ENCODE measurements around the gene ALPL. TPM values are rescaled to one million over a fixed set of nuclear protein-coding genes. Genes with fewer than 3 reads are reported as not detected.
A peak's percentile ranks its signal among the peaks of the same experiment; 100 is the strongest.
"Not testable (repeated sequence)": the region's sequence is repeated elsewhere in the genome, so short reads cannot be mapped to it uniquely, and the experiment has no call there.

The ALPL gene
- total and polyA plus RNA-seq, 12 donors: 21.9 to 752 (median 70.6) TPM

DNA sequence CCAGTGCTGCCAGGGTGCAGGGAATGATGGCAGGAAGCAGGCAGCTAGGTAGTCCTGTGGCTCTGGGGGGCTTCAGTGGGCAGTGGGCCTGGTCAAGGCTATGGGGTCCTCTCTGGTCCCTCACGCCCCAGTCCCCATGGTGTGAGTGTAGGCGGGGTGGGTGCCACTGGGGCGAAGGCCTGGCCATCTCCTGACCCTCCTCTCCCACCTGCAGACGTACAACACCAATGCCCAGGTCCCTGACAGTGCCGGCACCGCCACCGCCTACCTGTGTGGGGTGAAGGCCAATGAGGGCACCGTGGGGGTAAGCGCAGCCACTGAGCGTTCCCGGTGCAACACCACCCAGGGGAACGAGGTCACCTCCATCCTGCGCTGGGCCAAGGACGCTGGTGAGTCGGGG lies 53.7 kb downstream of the ALPL start:
- Histone ChIP-seq H3K4me1 (replicated peaks in 1 of 2) (peaks cover 12 to 13% of the 10 kb centered on the region in 2 donors), H3K27ac (peak overlapping the region in 2 of 5 donors; percentile 89 to 93), H3K36me3 (replicated peaks in 1 of 2) (no peaks in the 10 kb centered on the region), H3K4me3 (no peak overlapping the region), H3K27me3 (no peaks in the 10 kb centered on the region), H3K9me3 (replicated peaks in 1 of 3) (no peaks in the 10 kb centered on the region)
- WGBS, 4 donors: 81 to 86% (median 81%) methylated on average over 5 to 15 of the region's 15 CpGs; no CpG with 5 or more reads in 1 of the 4 donors
- no peak for DNase-seq
- TF ChIP-seq CTCF (IDR thresholded peaks at IDR 0.05): no peak
- TF ChIP-seq POLR2A (IDR thresholded peaks at IDR 0.05): no peak
- intact Hi-C loops (cut with DNase I): no loop called here

DNA sequence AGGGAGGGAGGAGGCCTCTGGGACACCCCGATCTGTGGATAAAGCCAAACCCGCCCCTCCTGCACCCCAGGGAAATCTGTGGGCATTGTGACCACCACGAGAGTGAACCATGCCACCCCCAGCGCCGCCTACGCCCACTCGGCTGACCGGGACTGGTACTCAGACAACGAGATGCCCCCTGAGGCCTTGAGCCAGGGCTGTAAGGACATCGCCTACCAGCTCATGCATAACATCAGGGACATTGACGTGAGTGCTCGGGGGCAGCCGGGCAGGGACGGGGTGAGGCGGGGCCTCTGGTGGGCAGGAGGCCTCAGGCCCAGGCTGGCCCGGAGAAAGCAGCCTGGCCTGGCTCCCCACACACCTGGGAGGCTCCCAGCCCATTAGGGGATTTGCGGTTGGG lies 54.7 kb downstream of the ALPL start:
- no peaks in the 10 kb centered on the region for H3K36me3 ChIP-seq (replicated peaks in 1 of 2)
- no peak overlapping the region for H3K4me3 ChIP-seq
- peak in 4 of 7 donors; percentile 57 to 72 (median 62) for DNase-seq
- TF ChIP-seq POLR2A (IDR thresholded peaks at IDR 0.05): no peak
- no peak for TF ChIP-seq CTCF (IDR thresholded peaks at IDR 0.05)
- H3K4me1 ChIP-seq (replicated peaks in 1 of 2): peaks cover 12 to 13% of the 10 kb centered on the region in 2 donors
- intact Hi-C loops (cut with DNase I): no loop called here
- no peaks in the 10 kb centered on the region for H3K27me3 ChIP-seq
- no peaks in the 10 kb centered on the region for H3K9me3 ChIP-seq (replicated peaks in 1 of 3)
- H3K27ac ChIP-seq: peak overlapping the region in 4 of 5 donors; percentile 74 to 93 (median 82)
- WGBS, 4 donors: 60 to 66% (median 60%) methylated on average over 12 to 17 of the region's 17 CpGs; no CpG with 5 or more reads in 1 of the 4 donors

DNA sequence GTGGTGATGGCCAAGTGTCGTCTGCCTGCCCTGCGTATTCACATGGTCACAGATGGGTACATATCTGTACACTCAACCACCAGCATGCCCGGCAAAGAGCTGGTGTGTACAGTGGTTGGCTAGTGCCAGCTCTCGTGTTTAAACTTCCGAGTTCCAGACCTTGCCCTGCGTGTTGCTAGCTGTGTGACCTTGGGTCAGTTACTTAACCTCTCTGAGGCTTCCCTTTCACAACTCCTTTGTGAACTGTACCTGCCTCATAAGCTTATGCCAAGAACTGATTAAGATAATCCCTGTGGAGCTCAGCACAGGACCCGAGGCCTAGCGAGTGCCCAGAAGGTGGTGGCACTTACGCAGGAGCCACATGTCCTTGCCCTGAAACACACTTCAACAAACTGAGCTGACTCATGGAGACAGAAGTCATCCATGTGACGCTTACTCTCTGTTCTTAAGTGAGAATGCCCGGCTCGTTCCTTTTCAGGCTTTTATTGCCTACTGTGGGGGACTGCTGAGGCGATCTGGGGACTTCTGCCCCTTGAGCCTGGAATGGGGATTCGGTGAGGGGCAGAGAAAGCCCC lies 55.4 kb downstream of the ALPL start:
- intact Hi-C loops (cut with DNase I): no loop called here
- no peaks in the 10 kb centered on the region for H3K9me3 ChIP-seq (replicated peaks in 1 of 3)
- H3K36me3 ChIP-seq (replicated peaks in 1 of 2): no peaks in the 10 kb centered on the region
- 46 to 66% (median 50%) methylated on average over 9 to 14 of the region's 14 CpGs for WGBS, 4 donors
- DNase-seq: peak; percentile 75 to 94 (median 89)
- no peaks in the 10 kb centered on the region for H3K27me3 ChIP-seq
- peak overlapping the region; percentile 14 to 93 (median 76) for H3K27ac ChIP-seq
- H3K4me1 ChIP-seq (replicated peaks in 1 of 2): peaks cover 12 to 13% of the 10 kb centered on the region in 2 donors
- TF ChIP-seq POLR2A (IDR thresholded peaks at IDR 0.05) (no peak), CTCF (IDR thresholded peaks at IDR 0.05) (no peak)
- H3K4me3 ChIP-seq: no peak overlapping the region

DNA sequence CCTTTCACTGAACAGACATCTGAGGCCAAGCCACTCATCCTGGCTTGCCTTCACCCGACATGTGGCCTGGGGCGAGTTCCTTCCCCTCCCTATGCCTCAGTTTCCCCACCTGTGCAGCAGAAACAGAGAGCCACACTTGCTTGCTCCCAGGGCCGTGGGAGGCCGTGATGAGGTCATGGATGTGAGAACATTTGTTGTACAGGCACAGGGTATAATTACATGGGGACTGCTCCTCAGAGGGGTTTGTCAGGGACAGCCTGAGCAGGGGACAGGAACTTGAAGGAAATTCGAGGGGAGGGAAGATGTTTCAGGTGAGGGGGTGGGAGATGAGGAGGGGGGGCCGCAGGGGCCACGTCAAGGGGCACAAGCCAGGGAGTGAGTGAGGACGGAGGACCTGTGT lies 56.1 kb downstream of the ALPL start:
- Histone ChIP-seq H3K27me3 (no peaks in the 10 kb centered on the region), H3K4me1 (replicated peaks in 1 of 2) (peaks cover 12 to 13% of the 10 kb centered on the region in 2 donors), H3K27ac (peak overlapping the region; percentile 14 to 93 (median 76)), H3K36me3 (replicated peaks in 1 of 2) (no peaks in the 10 kb centered on the region), H3K4me3 (no peak overlapping the region), H3K9me3 (replicated peaks in 1 of 3) (no peaks in the 10 kb centered on the region)
- DNase-seq: no peak
- intact Hi-C loops (cut with DNase I): no loop called here
- WGBS, 4 donors: 59 to 69% (median 67%) methylated on average over 7 to 8 of the region's 8 CpGs
- no peak for TF ChIP-seq POLR2A (IDR thresholded peaks at IDR 0.05)
- TF ChIP-seq CTCF (IDR thresholded peaks at IDR 0.05): no peak

GRCh38 chr1:21566361-21566760 lies 57.1 kb downstream of the ALPL start:
- DNase-seq; H3K27ac ChIP-seq; H3K9me3 ChIP-seq (replicated peaks in 1 of 3); H3K4me3 ChIP-seq; H3K27me3 ChIP-seq; intact Hi-C loops (cut with DNase I); H3K36me3 ChIP-seq (replicated peaks in 1 of 2): not testable (repeated sequence)
- WGBS, 4 donors: 92 to 98% (median 94%) methylated on average over 15 of the region's 15 CpGs
- H3K4me1 ChIP-seq (replicated peaks in 1 of 2): peaks cover 12 to 13% of the 10 kb centered on the region in 2 donors
